HAP-1 (cell line): ENCODE results near the gene SCD.
A peak's percentile ranks its signal among the peaks of the same experiment; 100 is the strongest.

Experiments used
- DNase-seq, 2 experiments: peaks; one replicate each; pipeline ENCODE4 v3.0.0-alpha.2; 2016 to 2020; ENCODE audit warnings: low spot score in 2 of 2
- H3K27me3 ChIP-seq: fragments of 250-450 bp; sonication (Bioruptor Pico); 2 replicates; pipeline ENCODE4 v1.5.1; 2020; ENCODE audit warnings: low read depth, mild to moderate bottlenecking, moderate library complexity
- H3K36me3 ChIP-seq: fragments of 250-450 bp; sonication (Bioruptor Pico); replicated peaks from 2 replicates; pipeline ENCODE4 v1.5.1; 2020; ENCODE audit warnings: mild to moderate bottlenecking
- H3K4me1 ChIP-seq: fragments of 250-450 bp; sonication (Bioruptor Pico); 2 replicates; pipeline ENCODE4 v1.5.1; 2020; ENCODE audit warnings: mild to moderate bottlenecking
- H3K4me3 ChIP-seq: fragments of 250-450 bp; sonication (Bioruptor Pico); 2 replicates; pipeline ENCODE4 v1.5.1; 2020; ENCODE audit warnings: mild to moderate bottlenecking, moderate library complexity
- H3K9me3 ChIP-seq: fragments of 250-450 bp; sonication (Bioruptor Pico); 2 replicates; pipeline ENCODE4 v1.5.1; 2020; ENCODE audit warnings: mild to moderate bottlenecking, moderate library complexity
- in situ Hi-C: fragments of 300-500 bp; cut with MboI; formaldehyde crosslinking; loops from 3 replicates; pipeline ENCODE4 v1.14.3; 2020; ENCODE audit warnings: low sequenced_read_pairs, inconsistent platforms, mixed read lengths

Gene SCD

GRCh38 chr10:100359529-100360150, 12.6 kb downstream of the SCD start:
- in situ Hi-C loops, result no loop called here
- peaks cover 15% of the 10 kb centered on the region for H3K4me1 ChIP-seq
- H3K27me3 ChIP-seq, result no peaks in the 10 kb centered on the region
- H3K4me3 ChIP-seq, result no peak overlapping the region
- H3K36me3 ChIP-seq, result peaks cover 82% of the 10 kb centered on the region
- DNase-seq, result no peak
- H3K9me3 ChIP-seq, result no peaks in the 10 kb centered on the region

GRCh38 chr10:100360234-100360633, 13.2 kb downstream of the SCD start:
- in situ Hi-C loops, result no loop called here
- H3K36me3 ChIP-seq, result peaks cover 76% of the 10 kb centered on the region
- no peak for DNase-seq
- no peak overlapping the region for H3K4me3 ChIP-seq
- peaks cover 17% of the 10 kb centered on the region for H3K4me1 ChIP-seq
- H3K9me3 ChIP-seq, result no peaks in the 10 kb centered on the region
- H3K27me3 ChIP-seq, result no peaks in the 10 kb centered on the region

- 0 out of 2 replicates have a peak, but pooled peaks cover 5% of the 10 kb centered on the region for H3K4me1 ChIP-seq
- no peaks in the 10 kb centered on the region for H3K9me3 ChIP-seq
- no peaks in the 10 kb centered on the region for H3K27me3 ChIP-seq
- peaks cover 50% of the 10 kb centered on the region for H3K36me3 ChIP-seq
- DNase-seq, result no peak
- H3K4me3 ChIP-seq, result no peak overlapping the region
- in situ Hi-C loops, result no loop called here
Observed at GRCh38 chr10:100362570-100363496, 15.8 kb downstream of the SCD start.

GRCh38 chr10:100364175-100364574, 17.1 kb downstream of the SCD start:
- in situ Hi-C loops, result no loop called here
- H3K4me3 ChIP-seq, result no peak overlapping the region
- H3K4me1 ChIP-seq, result 0 out of 2 replicates have a peak, but pooled peaks cover 5% of the 10 kb centered on the region

GRCh38 chr10:100364735-100365391, 17.8 kb downstream of the SCD start:
- peak in 1 of 2 experiments; percentile 33 for DNase-seq
- Histone ChIP-seq H3K4me1 (0 out of 2 replicates have a peak, but pooled peaks cover 5% of the 10 kb centered on the region), H3K36me3 (peaks cover 33% of the 10 kb centered on the region), H3K4me3 (no peak overlapping the region), H3K27me3 (no peaks in the 10 kb centered on the region), H3K9me3 (no peaks in the 10 kb centered on the region)
- in situ Hi-C loops, result no loop called here

More at GRCh38 chr10:100364175-100364574, 17.1 kb downstream of the SCD start:
- no peaks in the 10 kb centered on the region for H3K27me3 ChIP-seq
- no peaks in the 10 kb centered on the region for H3K9me3 ChIP-seq
- no peak for DNase-seq
- H3K36me3 ChIP-seq, result peaks cover 40% of the 10 kb centered on the region

GRCh38 chr10:100368721-100369120, 21.7 kb downstream of the SCD start:
- Histone ChIP-seq H3K9me3 (no peaks in the 10 kb centered on the region), H3K4me1 (peaks cover 23% of the 10 kb centered on the region), H3K36me3 (peaks cover 1% of the 10 kb centered on the region; the same call in 1 of the 2 replicates), H3K4me3 (no peak overlapping the region), H3K27me3 (no peaks in the 10 kb centered on the region)
- in situ Hi-C loops, result no loop called here
- no peak for DNase-seq

- H3K4me1 ChIP-seq, result peaks cover 23% of the 10 kb centered on the region
Observed at GRCh38 chr10:100370714-100371481, 23.9 kb downstream of the SCD start.

GRCh38 chr10:100371482-100372027, 24.5 kb downstream of the SCD start:
- no peak for DNase-seq
- Histone ChIP-seq H3K4me3 (no peak overlapping the region), H3K4me1 (peaks cover 27% of the 10 kb centered on the region), H3K27me3 (no peaks in the 10 kb centered on the region), H3K36me3 (no peaks in the 10 kb centered on the region; the same call in 1 of the 2 replicates), H3K9me3 (no peaks in the 10 kb centered on the region)
- in situ Hi-C loops, result no loop called here

More at GRCh38 chr10:100370714-100371481, 23.9 kb downstream of the SCD start:
- Histone ChIP-seq H3K4me3 (no peak overlapping the region), H3K27me3 (no peaks in the 10 kb centered on the region), H3K36me3 (no peaks in the 10 kb centered on the region), H3K9me3 (no peaks in the 10 kb centered on the region)
- DNase-seq, result peak in 1 of 2 experiments; percentile 83
- in situ Hi-C loops, result no loop called here

GRCh38 chr10:100372415-100373297, 25.6 kb downstream of the SCD start:
- no peaks in the 10 kb centered on the region; the same call in 1 of the 2 replicates for H3K36me3 ChIP-seq
- DNase-seq, result no peak
- no peaks in the 10 kb centered on the region for H3K9me3 ChIP-seq
- no peaks in the 10 kb centered on the region for H3K27me3 ChIP-seq
- in situ Hi-C loops, result no loop called here
- H3K4me3 ChIP-seq, result peak overlapping the region; percentile 56
- peaks cover 31% of the 10 kb centered on the region for H3K4me1 ChIP-seq

GRCh38 chr10:100373298-100374199, 26.5 kb downstream of the SCD start:
- Histone ChIP-seq H3K27me3 (no peaks in the 10 kb centered on the region), H3K9me3 (no peaks in the 10 kb centered on the region), H3K4me1 (peaks cover 31% of the 10 kb centered on the region), H3K36me3 (no peaks in the 10 kb centered on the region; the same call in 1 of the 2 replicates), H3K4me3 (peak overlapping the region; percentile 56)
- DNase-seq, result peak; percentile 96 to 98
- in situ Hi-C loops, result no loop called here

- Histone ChIP-seq H3K36me3 (no peaks in the 10 kb centered on the region; the same call in 1 of the 2 replicates), H3K9me3 (no peaks in the 10 kb centered on the region), H3K4me1 (peaks cover 31% of the 10 kb centered on the region), H3K27me3 (no peaks in the 10 kb centered on the region), H3K4me3 (peak overlapping the region; percentile 56)
- DNase-seq, result no peak
- in situ Hi-C loops, result no loop called here
Observed at GRCh38 chr10:100374200-100374655, 27.2 kb downstream of the SCD start.
